HCT116 (cell line): ENCODE results near the gene DUOXA1.

ENCODE experiments used
- CBX3 ChIP-seq: IDR thresholded peaks from 2 replicates; pipeline ENCODE4 v1.6.1; 2012; ENCODE audit warnings: low read depth
- EGR1 ChIP-seq: IDR thresholded peaks from 2 replicates; pipeline ENCODE4 v1.6.1; 2012; ENCODE audit warnings: low read depth
- POLR2A ChIP-seq: IDR thresholded peaks from 2 replicates; pipeline ENCODE4 v1.7.0; 2011; ENCODE audit warnings: borderline replicate concordance; ENCODE audit not compliant: insufficient read depth, insufficient read length; ENCODE audit errors: extremely low read depth
- POLR2AphosphoS5 ChIP-seq: IDR thresholded peaks from 2 replicates; pipeline ENCODE4 v1.6.1; 2011; ENCODE audit warnings: mild to moderate bottlenecking, low read depth, low read length, moderate library complexity
- TF ChIP-seq, protein P1 (sequence below): IDR thresholded peaks from 2 replicates; pipeline ENCODE4 v1.6.1; 2011; ENCODE audit warnings: mild to moderate bottlenecking, low read length, moderate library complexity; ENCODE audit not compliant: insufficient replicate concordance; ENCODE audit errors: extremely low read depth
- TF ChIP-seq, protein P2 (sequence below), 3 experiments: fragments of 200-600 bp in 1 of 3; sonication (generic) in 1 of 3; IDR thresholded peaks in 2 of 3; conservative IDR thresholded peaks in 1 of 3; 2 replicates each; pipeline ENCODE4 v1.5.1; 2012 to 2017; ENCODE audit warnings: low read depth in 2 of 3, low read length in 2 of 3, antibody characterized with exemption in 1 of 3, borderline replicate concordance in 1 of 3, control low read depth in 1 of 3, mild to moderate bottlenecking in 1 of 3, mixed read lengths in 1 of 3, mixed run types in 1 of 3, moderate library complexity in 1 of 3; ENCODE audit not compliant: insufficient read depth in 1 of 3
- TF ChIP-seq, protein P3 (sequence below): IDR thresholded peaks from 2 replicates; pipeline ENCODE4 v1.6.1; 2012

DNA sequence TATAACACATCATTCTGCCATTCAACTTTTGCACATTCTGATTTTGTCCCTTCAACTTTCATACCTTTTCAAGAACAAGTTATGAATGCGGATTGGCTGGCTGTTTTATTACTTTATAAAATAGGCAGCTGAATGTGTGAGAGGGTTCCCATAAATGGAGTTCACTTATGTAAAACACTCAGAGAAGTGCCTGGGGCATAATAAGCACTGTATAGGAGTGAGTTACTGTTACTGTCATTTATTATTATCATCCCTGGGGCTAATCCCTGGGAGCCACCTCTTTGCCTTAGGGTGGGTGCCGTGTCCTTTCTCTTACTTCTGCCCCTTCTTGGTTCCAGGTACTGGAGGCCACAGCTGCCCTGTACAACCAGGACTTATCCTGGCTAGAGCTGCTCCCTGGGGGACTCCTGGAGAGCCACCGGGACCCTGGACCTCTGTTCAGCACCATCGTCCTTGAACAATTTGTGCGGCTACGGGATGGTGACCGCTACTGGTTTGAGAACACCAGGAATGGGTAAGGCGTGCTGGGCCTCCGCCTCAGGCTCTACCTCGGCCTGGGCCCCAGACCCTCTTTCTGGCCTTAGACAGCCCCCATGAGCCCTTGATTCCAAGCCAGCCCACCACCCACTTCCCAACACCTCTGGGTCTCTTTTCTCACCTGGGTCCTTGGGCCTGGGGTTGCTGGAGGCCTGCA, 11.0 kb upstream of the DUOXA1 start:
- no peak for TF ChIP-seq POLR2A
- TF ChIP-seq, protein P1, sequence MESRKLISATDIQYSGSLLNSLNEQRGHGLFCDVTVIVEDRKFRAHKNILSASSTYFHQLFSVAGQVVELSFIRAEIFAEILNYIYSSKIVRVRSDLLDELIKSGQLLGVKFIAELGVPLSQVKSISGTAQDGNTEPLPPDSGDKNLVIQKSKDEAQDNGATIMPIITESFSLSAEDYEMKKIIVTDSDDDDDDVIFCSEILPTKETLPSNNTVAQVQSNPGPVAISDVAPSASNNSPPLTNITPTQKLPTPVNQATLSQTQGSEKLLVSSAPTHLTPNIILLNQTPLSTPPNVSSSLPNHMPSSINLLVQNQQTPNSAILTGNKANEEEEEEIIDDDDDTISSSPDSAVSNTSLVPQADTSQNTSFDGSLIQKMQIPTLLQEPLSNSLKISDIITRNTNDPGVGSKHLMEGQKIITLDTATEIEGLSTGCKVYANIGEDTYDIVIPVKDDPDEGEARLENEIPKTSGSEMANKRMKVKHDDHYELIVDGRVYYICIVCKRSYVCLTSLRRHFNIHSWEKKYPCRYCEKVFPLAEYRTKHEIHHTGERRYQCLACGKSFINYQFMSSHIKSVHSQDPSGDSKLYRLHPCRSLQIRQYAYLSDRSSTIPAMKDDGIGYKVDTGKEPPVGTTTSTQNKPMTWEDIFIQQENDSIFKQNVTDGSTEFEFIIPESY: no peak
- TF ChIP-seq, protein P2, sequence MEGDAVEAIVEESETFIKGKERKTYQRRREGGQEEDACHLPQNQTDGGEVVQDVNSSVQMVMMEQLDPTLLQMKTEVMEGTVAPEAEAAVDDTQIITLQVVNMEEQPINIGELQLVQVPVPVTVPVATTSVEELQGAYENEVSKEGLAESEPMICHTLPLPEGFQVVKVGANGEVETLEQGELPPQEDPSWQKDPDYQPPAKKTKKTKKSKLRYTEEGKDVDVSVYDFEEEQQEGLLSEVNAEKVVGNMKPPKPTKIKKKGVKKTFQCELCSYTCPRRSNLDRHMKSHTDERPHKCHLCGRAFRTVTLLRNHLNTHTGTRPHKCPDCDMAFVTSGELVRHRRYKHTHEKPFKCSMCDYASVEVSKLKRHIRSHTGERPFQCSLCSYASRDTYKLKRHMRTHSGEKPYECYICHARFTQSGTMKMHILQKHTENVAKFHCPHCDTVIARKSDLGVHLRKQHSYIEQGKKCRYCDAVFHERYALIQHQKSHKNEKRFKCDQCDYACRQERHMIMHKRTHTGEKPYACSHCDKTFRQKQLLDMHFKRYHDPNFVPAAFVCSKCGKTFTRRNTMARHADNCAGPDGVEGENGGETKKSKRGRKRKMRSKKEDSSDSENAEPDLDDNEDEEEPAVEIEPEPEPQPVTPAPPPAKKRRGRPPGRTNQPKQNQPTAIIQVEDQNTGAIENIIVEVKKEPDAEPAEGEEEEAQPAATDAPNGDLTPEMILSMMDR (IDR thresholded peaks at IDR 0.05 in 2 of 3, conservative IDR thresholded peaks at IDR 0.05 in 1 of 3; ENCODE audit: borderline replicate concordance in 1 of 3, insufficient read depth in 1 of 3, low read depth in 2 of 3, low read length in 2 of 3): no peak
- TF ChIP-seq, protein P3, sequence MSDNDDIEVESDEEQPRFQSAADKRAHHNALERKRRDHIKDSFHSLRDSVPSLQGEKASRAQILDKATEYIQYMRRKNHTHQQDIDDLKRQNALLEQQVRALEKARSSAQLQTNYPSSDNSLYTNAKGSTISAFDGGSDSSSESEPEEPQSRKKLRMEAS: no peak
- TF ChIP-seq EGR1: no peak
- TF ChIP-seq CBX3: no peak
- TF ChIP-seq POLR2AphosphoS5: no peak
